HG02571 (cell line): Measurements from ENCODE around the gene MSRB3.

Experiments used
- ATAC-seq: cut with Tn5 transposase; IDR thresholded peaks from one replicate; pipeline ENCODE4 v1.9.1; 2021; ENCODE audit warnings: mild to moderate bottlenecking, moderate library complexity; ENCODE audit not compliant: unreplicated experiment

MSRB3 gene

GRCh38 chr12:65278576-65279368, at the start of gene MSRB3:
MSRB3 (plus strand) TSS chr12:65278683; CDS start chr12:65308580, 29,897 bp downstream.
- ATAC-seq = peak; percentile 62

- no peak for ATAC-seq
These were observed 49.0 kb upstream of the MSRB3 start for GRCh38 chr12:65229441-65229840.

GRCh38 chr12:65232476-65233077, 45.9 kb upstream of the MSRB3 start:
- no peak for ATAC-seq

- no peak for ATAC-seq
These were observed 41.3 kb upstream of the MSRB3 start for GRCh38 chr12:65237153-65237552.

GRCh38 chr12:65238609-65239008, 39.9 kb upstream of the MSRB3 start:
- no peak for ATAC-seq

GRCh38 chr12:65248656-65249633, 29.5 kb upstream of the MSRB3 start:
- no peak for ATAC-seq

GRCh38 chr12:65252515-65252914, 26.0 kb upstream of the MSRB3 start:
- ATAC-seq = no peak

GRCh38 chr12:65257986-65258385, 20.5 kb upstream of the MSRB3 start:
- ATAC-seq = no peak

GRCh38 chr12:65259501-65259900, 19.0 kb upstream of the MSRB3 start:
- no peak for ATAC-seq

GRCh38 chr12:65263777-65264176, 14.7 kb upstream of the MSRB3 start:
- no peak for ATAC-seq

GRCh38 chr12:65266408-65266807, 12.1 kb upstream of the MSRB3 start:
- no peak for ATAC-seq

GRCh38 chr12:65269603-65270002, 8.9 kb upstream of the MSRB3 start:
- ATAC-seq = no peak

GRCh38 chr12:65274602-65275272, 3.7 kb upstream of the MSRB3 start:
- ATAC-seq = no peak

- ATAC-seq = no peak
These were observed 2.9 kb upstream of the MSRB3 start for GRCh38 chr12:65275627-65276026.

GRCh38 chr12:65276916-65277530, 1.5 kb upstream of the MSRB3 start:
- ATAC-seq = no peak

GRCh38 chr12:65277994-65278575, 398 bp upstream of the MSRB3 start:
- ATAC-seq = no peak

GRCh38 chr12:65279369-65280112, 1.1 kb downstream of the MSRB3 start:
- ATAC-seq = no peak

GRCh38 chr12:65280306-65280705, 1.8 kb downstream of the MSRB3 start:
- ATAC-seq = no peak

- no peak for ATAC-seq
These were observed 4.4 kb downstream of the MSRB3 start for GRCh38 chr12:65282840-65283239.
